Measurements from ENCODE around the gene EXOC6B.

DNA sequence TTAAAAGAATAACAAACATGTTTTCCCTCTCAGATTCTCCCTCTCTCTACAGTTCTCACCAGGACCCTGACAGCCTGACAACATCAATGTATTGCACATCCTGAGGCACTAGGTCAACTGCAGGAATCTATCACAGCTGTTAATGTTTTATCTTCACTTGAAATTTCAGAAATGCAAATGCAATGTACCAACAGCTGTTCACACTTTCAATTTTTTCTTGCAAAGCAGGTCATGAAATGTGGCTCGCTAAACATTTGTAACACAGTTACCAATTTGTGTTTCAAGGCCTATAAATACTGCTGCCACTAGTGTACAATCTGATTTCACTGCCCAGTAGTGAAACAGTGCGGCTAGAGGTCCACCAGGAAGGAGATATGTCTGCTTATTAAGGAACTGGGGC is 147.8 kb downstream of the EXOC6B start:
- TF ChIP-seq, protein P1, sequence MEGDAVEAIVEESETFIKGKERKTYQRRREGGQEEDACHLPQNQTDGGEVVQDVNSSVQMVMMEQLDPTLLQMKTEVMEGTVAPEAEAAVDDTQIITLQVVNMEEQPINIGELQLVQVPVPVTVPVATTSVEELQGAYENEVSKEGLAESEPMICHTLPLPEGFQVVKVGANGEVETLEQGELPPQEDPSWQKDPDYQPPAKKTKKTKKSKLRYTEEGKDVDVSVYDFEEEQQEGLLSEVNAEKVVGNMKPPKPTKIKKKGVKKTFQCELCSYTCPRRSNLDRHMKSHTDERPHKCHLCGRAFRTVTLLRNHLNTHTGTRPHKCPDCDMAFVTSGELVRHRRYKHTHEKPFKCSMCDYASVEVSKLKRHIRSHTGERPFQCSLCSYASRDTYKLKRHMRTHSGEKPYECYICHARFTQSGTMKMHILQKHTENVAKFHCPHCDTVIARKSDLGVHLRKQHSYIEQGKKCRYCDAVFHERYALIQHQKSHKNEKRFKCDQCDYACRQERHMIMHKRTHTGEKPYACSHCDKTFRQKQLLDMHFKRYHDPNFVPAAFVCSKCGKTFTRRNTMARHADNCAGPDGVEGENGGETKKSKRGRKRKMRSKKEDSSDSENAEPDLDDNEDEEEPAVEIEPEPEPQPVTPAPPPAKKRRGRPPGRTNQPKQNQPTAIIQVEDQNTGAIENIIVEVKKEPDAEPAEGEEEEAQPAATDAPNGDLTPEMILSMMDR (IDR thresholded peaks at IDR 0.05) = no peak
- no peak for TF ChIP-seq EP300 (IDR thresholded peaks at IDR 0.05; ENCODE audit: low read depth)
- TF ChIP-seq POLR2A (IDR thresholded peaks at IDR 0.05) = no peak
- no peak for TF ChIP-seq POLR2AphosphoS5 (IDR thresholded peaks at IDR 0.05)
